GM19351 (cell line): ENCODE data around the gene EIF4E1B.

Source experiments
- ATAC-seq: cut with Tn5 transposase; IDR thresholded peaks from one replicate; pipeline ENCODE4 v1.9.1; 2021; ENCODE audit warnings: mild to moderate bottlenecking, moderate library complexity; ENCODE audit not compliant: unreplicated experiment

EIF4E1B gene

DNA sequence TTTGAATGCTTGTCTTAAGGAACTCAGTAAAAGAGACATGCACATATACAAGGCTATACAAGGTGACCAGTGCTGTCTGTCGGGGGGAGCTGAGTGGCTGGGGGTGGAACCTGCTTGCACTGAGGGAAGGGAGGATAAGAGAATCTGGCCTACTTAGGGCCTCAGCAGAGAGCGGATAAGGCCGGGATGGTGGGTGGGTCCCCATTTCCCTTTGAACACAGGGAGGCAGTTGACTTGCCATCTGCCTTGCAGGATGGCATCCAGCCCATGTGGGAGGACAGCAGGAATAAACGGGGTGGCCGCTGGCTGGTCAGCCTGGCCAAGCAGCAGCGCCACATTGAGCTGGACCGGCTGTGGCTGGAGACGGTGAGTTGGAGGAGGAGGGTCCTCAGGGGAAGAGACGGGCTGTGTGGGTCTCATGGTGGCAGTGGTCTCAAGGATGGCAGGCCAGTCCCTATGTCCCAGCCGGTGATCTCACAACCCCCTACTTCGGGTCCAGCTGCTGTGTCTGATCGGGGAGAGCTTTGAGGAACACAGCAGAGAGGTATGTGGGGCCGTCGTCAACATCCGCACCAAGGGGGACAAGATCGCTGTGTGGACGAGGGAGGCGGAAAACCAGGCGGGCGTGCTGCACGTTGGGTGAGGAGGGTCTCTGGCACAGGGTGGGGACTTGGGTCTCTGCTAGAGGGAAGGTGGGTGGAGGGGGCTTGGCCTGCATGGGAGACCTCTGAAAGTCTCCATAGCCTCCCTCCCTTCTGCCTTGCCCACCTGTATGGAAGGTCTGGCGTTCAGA lies 14.6 kb downstream of the EIF4E1B start:
- ATAC-seq = no peak

DNA sequence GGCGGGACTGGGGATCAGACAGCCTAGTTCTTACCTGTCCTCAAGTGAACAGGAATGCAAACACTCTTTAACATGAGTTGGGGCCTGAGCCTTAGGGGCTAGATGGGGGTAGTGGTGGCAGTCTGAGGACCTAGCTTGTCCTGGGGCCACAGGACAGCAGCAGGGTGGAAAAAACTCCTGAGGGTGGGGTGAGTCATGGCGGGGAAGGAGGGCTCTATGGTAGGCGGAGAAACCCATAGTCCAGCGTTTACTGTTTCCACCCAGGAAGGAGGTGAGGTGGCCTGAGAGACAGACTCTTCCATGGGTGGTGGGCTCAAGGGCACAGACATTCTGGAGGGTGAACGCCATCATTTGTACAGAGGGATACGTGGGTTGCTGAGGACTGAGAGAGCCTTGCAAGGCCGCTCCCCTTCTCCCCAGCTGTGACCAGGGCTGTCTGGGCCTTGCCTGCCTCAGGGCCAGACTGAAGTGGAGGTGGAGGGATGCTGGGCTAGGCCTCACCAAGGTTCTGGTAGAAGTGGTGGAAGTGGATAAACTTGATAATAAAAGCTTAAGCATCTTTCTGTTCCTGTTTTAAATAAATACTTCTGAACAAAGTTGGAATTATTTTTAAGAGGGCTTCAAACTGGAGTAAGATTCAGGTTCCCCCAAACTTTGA lies 15.7 kb downstream of the EIF4E1B start:
- ATAC-seq = no peak

DNA sequence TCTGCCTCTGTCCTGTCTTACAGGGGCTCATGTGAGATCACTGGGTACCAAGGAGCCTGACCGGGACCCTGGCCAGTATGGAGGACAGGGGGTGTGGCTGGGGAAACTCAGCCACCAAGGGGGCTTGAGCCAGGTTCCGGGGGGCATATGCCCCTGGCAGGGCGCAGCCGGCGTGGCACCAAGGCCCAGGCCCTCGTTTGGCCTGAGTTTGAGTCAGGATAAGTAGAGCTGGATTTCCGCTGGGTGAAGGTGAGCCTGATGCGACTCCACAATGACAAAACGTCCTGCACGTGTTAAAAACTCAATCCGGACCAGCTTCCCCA lies 16.2 kb downstream of the EIF4E1B start:
- ATAC-seq = peak; percentile 26

DNA sequence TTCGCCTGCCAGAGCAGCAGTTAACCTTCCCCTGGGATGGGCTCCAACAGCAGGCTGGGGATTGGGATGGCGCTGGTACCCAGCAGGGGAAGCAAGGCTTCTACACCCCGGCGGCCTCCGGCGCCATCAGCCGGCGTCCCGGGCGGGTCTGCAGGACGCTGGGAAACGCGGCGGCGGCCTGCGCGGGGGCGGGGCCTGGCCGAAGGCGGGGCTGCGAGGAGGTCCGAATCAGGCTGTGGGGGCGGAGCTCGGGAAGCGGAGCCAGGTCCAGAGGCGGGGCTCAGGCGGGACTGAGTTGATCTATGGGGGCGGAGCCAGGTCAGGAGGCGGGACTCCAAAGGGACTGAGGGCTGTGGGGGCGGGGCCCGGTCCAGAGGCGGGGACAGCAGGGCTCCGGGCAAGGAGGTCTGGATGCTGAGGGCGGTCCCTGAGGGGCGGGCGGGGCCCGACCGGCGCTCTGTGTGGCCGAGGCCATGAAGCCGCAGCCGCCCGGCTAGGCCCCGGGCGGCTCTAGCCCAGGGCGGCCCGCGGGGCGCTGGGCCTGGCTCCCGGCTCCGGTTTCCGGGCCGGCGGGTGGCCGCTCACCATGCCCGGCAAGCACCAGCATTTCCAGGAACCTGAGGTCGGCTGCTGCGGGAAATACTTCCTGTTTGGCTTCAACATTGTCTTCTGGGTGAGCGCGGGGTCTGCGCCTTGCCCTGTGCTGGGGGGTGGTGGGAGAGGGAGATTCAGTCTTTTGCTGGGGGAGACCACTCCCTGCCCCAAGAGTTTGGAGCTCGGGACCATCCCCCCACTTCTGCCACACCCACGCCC lies 16.8 kb downstream of the EIF4E1B start, which contains the start of gene TSPAN17:
Gene TSPAN17 (plus strand): TSS at position 455 of the 813 bp plus-strand sequence. CDS start 132 bp downstream, at position 587.
- peak; percentile 90 for ATAC-seq

DNA sequence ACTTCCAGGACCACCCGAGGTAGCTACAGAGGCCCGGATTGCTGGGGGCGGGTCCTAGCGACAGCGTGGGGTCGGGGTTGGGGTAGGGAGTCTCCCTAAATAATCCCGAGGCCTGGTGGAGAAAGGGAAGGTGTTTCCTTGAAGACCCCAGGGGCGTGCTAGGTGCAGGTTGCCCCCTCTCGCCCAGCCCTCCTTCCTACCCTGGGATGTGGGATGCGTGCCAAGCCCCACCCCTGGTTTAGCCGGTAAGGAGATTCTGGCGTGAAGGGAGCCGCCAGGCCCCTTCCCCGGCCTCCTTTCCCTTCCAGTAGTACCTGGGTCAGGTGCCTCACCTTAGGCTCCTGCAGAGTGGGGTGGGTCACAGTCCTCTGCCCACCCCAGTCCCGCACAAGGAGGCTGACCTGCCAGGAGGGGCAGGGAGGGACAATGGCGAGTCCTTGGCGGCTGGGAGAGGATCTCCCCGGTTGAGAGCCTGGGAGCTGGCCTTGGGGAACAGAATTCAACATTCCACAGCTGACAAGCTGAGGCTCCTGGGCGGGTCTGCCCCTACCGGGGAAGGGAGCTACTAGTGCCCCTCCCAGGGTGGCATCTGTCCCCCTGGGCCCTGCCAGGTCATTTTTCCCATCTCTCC lies 17.5 kb downstream of the EIF4E1B start:
- no peak for ATAC-seq

DNA sequence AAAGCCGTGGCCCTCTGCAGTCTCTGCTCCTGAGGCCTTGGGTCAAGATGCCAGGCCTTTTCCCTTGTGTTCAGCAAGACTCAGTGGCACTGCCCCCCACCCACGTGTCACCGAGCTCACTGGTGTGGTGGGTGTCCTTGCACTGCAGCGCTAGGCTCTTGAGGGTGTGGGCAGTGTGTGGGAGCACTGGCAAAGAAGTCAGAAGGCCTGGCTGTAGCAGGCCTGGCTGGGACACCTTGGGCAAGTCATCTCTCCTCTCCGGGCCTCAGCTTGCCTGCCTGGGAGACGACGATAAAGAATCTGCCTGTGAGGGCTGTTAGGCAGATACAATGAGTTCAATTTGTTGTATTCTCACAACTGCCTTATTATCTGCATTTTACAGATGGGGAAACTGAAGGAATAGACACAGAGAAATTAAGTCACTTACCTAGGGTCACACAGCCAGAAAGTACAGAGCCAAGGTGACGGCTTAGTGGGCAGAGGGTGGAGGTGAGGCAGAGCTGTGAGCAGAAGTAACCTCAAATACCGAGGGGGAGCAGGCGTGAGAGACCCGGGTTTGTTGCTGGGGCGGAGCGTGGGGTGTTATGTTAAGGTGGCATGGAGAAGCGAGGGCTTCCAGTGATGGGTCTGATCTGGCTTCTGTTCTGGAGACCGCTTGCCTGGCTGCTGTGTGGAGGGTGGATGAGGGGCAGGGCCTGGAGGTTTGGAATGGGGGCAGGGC lies 18.2 kb downstream of the EIF4E1B start:
- no peak for ATAC-seq

DNA sequence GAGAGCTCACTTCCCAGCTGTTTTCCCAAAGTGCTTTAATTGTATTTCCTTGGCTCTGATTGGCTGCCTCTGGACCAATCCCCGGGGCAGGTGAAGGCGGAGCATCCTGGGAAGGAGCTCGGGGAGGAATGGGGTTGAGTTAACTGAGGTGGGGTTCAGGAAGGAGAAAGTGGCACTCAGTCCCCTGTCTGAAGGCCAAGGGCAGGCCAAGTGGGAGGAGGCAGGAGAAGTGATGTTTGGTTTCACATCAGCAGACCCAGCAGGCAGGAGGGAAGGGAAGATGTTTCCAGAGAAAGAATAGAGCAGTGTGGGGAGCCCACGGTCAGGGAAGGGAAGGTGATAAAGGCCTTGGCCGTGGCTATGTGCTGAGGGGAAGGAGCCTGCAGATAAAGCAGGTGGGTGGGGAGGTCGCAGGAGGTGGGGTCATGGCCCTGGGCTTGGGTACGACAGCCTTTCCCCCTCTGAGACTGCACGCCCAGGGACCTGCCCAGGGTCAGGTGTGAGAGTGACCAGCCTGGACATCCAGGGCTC lies 19.9 kb downstream of the EIF4E1B start:
- ATAC-seq = no peak

DNA sequence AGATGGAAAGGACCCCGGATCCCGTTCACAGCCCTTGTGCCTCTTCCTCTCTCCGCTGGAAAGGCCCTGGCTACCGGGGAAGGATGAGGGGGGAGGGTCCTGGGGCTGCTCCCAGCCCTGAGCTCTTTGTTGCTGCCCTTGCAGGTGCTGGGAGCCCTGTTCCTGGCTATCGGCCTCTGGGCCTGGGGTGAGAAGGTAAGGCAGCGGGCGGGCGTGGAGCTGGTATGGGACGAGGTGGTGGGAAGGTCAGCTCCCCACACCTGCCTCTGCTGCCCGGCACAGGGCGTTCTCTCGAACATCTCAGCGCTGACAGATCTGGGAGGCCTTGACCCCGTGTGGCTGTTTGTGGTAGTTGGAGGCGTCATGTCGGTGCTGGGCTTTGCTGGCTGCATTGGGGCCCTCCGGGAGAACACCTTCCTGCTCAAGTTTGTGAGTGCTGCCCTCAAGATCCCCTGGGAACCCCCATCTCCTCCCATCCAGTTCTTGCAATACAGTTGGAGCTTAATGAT lies 21.1 kb downstream of the EIF4E1B start:
- no peak for ATAC-seq

DNA sequence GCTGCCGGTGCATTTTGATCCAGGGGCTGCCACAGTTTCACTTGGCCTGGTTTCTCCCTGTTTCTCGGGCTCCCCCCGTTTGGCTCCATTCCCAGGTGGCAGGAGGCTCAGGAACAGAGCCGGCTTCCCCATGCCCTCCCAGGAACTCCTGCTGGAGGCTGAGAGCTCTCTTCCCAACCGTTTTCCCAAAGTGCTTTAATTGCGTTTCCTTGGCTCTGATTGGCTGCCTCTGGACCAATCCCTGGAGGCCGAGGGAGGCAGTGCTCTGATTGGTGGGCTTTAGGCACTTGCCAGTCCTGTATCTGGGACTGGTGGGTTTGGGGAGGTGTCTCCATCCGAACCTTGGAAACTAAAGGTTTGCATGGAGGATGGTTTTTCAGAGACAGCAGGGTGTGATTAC lies 21.7 kb downstream of the EIF4E1B start:
- no peak for ATAC-seq

DNA sequence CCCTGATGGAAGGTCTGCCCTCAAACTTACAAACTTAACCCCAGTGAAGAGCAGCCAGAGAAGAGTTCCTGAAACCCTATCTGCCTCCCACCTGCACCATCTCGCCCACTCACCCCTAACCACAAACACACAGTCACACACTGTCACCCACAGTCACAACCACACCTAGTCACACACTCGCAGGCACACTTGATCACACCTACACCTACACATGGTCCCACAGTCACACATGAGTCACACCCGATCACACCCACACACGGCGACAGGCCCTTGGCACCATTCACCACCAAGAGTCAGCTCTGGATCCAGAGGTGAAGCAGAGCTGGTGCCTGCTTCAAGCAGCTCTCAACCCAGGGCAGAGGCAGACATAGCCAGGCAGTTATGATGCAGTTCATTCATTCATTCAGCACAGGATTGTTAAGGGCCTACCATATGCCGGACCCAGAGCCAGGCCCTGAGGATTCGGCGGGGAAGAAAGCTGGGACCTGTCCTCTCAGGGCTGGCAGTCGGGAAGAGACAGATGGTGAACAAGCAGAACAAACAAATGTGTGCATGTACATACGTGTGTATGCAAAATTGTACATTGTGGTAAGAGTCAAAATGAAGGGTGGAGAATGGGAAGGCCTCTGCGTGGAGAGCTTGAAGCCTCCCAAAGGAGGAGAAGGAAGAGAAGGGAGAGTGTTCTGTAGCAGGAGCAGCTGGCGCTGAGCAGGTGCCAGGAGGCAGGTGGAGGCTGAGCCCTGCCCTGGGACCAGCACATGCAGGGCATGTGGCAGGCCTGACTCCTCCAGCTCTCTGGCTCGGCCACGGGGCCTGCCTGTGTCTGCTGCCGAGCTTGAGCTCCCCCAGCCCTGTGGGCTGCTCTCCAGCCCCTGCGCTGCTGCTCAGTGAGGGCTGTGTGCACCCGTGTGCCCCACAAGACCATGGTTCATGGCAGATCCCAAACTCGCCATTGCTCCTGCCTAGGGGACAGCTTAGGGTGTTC lies 23.2 kb downstream of the EIF4E1B start:
- ATAC-seq = peak; percentile 38

DNA sequence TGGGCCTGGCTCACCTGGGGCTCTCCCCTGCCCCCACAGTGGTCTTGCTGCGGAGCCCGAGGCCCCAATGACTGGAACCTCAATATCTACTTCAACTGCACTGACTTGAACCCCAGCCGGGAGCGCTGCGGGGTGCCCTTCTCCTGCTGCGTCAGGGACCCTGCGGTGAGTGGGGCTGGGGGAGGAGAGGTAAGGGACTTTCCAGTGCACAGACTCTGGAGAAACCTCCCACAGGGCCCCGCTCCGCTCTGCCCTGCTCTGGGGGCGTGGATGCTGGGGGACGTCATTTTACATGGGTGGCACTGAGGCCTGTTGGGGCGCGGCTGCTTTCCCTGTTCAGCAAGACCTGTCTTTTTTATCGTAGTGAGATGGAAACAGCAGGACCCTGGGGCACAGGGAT lies 24.4 kb downstream of the EIF4E1B start:
- no peak for ATAC-seq

DNA sequence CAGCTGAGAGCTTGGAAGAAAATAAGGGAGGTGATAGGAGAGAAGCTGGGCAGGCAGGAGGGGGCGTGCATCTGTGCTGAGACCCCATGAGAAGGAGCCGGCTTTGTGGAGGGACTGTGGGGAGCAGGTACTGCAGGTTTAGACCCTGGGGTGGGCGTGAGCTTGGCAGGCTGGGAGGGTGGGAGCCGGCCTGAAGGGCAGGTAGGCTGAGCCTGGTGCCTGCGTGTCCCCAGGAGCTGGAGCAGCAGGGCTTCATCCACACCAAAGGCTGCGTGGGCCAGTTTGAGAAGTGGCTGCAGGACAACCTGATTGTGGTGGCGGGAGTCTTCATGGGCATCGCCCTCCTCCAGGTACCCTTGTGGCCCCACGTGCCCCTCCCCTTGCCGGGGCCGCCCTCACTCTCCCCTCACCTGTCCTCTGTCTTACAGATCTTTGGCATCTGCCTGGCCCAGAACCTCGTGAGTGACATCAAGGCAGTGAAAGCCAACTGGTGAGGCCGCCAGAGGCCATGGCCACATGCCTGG lies 26.1 kb downstream of the EIF4E1B start:
- ATAC-seq = no peak

DNA sequence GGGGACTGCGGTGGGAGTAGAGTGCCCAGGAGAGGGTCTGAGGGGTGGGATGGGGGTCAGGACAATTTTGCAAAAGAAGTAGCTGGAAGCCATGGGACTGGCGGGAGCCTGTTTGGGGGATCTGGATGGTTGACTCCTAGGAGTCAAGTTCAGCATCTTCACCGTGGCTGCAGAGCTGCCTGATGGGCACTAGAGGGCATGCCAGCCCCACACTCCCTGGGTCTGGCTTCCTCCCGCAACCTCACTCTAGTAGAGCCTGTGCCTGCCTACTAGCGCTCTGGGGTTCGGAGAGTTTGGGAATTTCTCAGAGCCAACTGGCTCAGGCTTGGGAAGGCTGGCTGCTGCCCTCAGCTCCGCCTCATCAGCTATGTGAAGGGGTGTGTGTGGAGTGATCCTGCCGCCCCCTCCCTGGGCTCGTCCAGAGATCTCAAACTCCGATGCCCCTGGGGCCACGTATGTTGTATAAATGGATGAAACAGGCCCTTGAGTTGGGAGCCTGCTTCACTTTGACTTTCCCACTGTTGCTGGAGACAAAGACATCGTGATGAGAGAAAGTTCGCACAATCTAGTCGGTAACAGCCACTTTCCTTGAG lies 27.6 kb downstream of the EIF4E1B start:
- peak; percentile 42 for ATAC-seq

DNA sequence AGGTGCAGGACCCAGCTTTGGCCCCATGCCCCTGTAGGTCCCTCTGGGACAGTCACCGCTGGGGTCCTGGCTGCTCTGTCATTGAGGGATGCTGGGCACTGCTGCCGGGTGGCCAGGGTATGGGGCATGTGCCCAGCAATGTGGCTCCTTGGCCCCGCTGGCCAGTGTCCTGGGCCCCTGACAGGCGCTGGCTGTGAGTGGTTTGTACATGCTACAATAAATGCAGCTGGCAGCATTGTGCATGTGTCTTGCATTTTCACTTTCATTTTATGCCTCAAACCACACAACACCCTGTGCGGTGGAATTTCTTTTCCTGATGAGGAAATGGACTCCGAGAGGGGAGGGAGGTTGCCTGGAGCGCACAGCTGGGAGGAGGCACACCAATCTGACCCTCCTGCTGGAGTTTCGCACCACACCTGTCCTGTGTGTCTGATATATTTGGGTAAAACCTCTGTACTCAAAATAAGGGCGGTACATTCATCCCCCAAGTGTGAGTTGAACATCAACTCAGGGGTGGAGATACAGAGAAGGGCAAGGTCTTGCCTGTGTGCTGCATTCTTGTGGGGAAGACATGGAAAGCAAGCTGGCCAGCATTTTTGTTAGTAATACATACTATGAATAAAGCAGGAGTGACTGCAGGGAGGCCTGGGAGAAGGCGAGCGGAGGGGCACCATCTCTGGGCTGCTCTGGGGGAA lies 28.5 kb downstream of the EIF4E1B start:
- ATAC-seq = no peak

DNA sequence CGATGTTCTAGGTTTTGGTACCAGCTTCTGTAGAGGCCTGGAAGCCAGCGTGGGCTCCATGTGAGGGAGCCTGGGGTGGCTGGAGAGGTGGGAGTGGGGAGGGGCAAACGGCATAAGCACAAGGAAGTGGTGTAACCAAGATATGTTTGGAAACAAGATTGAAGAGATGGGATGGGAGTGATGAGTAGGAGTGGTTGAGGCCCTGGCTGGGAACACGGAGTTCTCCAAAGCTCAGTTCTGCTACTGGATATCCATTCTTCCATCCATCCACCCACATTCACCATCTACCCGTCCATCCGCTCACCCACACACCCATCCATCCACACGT lies 29.0 kb downstream of the EIF4E1B start:
- ATAC-seq = no peak

DNA sequence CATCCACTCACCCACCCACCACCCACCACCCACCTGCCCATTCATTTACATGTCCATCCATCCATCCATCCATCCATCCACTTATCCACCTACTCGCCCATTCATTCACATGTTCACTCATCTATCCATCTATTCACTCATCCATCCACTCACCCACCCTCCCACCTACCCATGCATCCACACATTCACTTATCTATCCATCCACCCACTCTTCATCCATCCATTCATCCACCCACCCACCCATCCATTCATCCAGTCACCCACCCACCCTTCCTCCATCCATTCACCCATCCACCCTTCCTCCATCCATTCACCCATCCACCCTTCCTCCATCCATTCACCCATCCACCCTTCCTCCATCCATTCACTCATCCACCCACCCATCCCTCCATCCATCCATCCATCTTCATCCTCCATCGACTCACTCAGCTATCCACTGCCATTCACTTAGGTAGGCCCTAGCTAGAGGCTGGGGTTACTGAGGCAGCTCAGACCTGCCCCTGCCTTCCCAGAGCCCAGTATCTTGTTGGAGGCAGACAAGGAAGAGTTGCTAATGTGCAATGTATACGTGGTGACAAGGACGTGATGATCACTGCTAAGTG lies 29.5 kb downstream of the EIF4E1B start:
- no peak for ATAC-seq

DNA sequence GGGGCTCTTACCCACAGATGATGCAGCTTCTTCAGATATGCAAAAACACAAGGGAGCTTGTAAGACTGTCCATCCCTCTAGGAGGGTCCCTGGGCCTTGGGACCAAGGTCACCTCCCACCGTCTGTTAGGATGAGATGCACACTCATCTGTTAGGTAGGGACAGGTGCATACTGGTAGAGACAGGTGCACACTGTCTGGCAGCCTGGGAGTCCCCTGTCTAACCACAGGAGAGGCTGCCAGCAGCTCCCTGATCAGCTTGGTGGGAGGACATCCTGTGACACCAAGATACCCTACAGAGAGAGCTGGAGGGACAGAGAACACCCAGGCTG lies 30.0 kb downstream of the EIF4E1B start:
- peak; percentile 29 for ATAC-seq
